ENCODE data around the gene ZNF831.

GRCh38 chr20:59185809-59186208 is 22.2 kb downstream of the ZNF831 start:
- TF ChIP-seq CTCF (IDR thresholded peaks at IDR 0.05) (no peak), POLR2A (IDR thresholded peaks at IDR 0.05) (no peak)
